IPS-20b (cell line): ENCODE data around the gene CCL1.

Experiments
- H3K27ac ChIP-seq: one replicate; pipeline ENCODE4 v1.5.1; 2013; ENCODE audit warnings: low read length
- H3K27me3 ChIP-seq: 2 replicates; pipeline ENCODE4 v1.6.1; 2013; ENCODE audit warnings: mild to moderate bottlenecking, low read length, inconsistent platforms; ENCODE audit not compliant: insufficient read depth
- H3K36me3 ChIP-seq: 2 replicates; pipeline ENCODE4 v1.6.1; 2013; ENCODE audit warnings: low read depth, mild to moderate bottlenecking, inconsistent platforms, low read length, moderate library complexity; ENCODE audit not compliant: insufficient read depth
- H3K4me1 ChIP-seq: 2 replicates; pipeline ENCODE4 v1.6.1; 2013; ENCODE audit warnings: mild to moderate bottlenecking, control low read depth, inconsistent platforms, low read length, moderate library complexity; ENCODE audit not compliant: insufficient read depth
- H3K4me3 ChIP-seq: 2 replicates; pipeline ENCODE4 v1.5.1; 2013; ENCODE audit warnings: mild to moderate bottlenecking, low read length, inconsistent platforms
- H3K9ac ChIP-seq: 2 replicates; pipeline ENCODE4 v1.6.1; 2013; ENCODE audit warnings: low read depth, mild to moderate bottlenecking, inconsistent platforms, low read length, moderate library complexity
- H3K9me3 ChIP-seq: 2 replicates; pipeline ENCODE4 v1.6.1; 2013; ENCODE audit warnings: mild to moderate bottlenecking, low read depth, low read length, inconsistent platforms; ENCODE audit not compliant: insufficient read depth

Gene CCL1

GRCh38 chr17:34312080-34312479, 51.0 kb downstream of the CCL1 start:
- Histone ChIP-seq H3K9ac (no peak overlapping the region), H3K4me1 (no peaks in the 10 kb centered on the region), H3K9me3 (no peaks in the 10 kb centered on the region), H3K4me3 (no peak overlapping the region), H3K36me3 (no peaks in the 10 kb centered on the region), H3K27me3 (no peaks in the 10 kb centered on the region), H3K27ac (no peak overlapping the region)

DNA sequence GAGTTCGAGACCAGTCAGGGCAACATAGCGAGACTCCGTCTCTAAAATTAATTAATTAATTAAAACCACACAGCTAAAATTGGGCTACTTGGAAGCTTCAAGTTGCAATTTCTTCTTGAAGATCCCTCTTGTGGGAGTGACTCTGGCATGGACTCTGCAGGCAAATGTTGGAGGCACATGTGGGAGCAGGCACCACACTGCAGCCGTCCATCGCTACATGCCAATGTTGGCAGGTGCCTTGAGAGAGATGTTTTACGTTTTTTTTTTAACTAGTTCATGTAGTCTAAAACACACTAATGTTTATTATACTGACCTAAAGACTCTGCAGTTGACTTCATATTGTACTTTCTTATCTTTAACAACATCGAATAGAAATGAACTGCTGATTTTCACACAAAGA, 51.7 kb downstream of the CCL1 start:
- H3K4me1 ChIP-seq = no peaks in the 10 kb centered on the region
- H3K4me3 ChIP-seq = no peak overlapping the region
- no peak overlapping the region for H3K27ac ChIP-seq
- H3K9me3 ChIP-seq = no peaks in the 10 kb centered on the region
- no peaks in the 10 kb centered on the region for H3K36me3 ChIP-seq
- H3K27me3 ChIP-seq = no peaks in the 10 kb centered on the region
- H3K9ac ChIP-seq = no peak overlapping the region
